ENCODE results near the gene GRM2. TPM values are rescaled to one million over a fixed set of nuclear protein-coding genes. Genes with fewer than 3 reads are reported as not detected.

Gene GRM2
- total and polyA plus RNA-seq, 10 of the 15 experiments (the other 5 are each of a cell fraction or from before 2014, with no cell fraction given) = 0.01 to 0.14 (median 0.06) TPM; not detected in 5

DNA sequence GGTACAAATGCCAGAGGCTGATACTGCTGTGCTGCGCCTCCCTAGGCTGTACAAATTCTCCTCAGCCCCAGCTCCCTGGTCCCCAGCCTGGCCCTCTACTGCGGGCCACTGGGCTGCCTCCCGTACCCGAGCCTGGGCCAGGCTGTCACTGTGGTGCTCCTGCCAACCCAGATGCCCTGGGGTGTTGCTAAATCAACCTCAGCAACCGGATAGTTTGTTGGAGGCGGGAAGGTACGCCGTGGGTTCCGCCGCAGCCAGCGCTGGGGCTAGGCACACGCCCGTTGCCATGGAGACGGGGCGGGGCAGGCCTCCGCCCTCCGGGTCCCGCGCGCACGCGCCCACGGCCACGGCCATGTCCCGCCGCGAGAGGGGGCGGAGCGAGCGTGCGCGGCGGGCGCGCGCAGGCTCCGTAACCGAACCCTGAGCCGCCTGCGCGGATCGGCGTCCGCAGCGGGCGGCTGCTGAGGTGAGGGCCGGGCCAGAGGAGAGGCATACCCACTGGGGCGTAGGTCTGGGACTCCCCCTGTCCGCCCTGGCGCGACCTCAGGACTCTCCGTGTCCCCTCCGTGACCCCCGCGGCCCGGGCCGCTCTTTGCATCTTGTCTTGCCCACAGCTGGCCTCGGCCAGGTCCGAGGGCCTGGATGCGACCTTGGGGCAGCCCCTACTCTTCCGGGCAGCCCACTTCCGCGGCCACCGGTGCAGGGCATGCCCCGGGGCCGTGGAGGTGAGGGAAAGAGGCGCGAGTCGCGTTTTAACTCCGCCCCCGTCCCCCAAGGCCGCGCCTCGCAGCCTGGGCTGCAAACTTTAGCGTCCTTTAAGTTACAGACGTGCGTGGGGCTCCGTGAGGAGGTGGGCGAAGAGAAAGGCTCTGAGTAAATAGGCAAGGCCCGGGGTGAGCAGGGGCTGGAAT lies 35.8 kb upstream of the GRM2 start, which contains the start of gene TEX264 (continued):
- no peak for TF ChIP-seq ZBTB11 (CRISPR knock-in tag; IDR thresholded peaks at IDR 0.05)
- TF ChIP-seq NR2C1 (IDR thresholded peaks at IDR 0.05) = 0 out of 2 replicates have a peak, but pooled peaks have one; percentile 34
- peak; percentile 92 for TF ChIP-seq NR2F1 (conservative IDR thresholded peaks at IDR 0.05)
- no peak for TF ChIP-seq RFX5 (IDR thresholded peaks at IDR 0.05; ENCODE audit: low read depth, low read length)
- TF ChIP-seq TCF3 (IDR thresholded peaks at IDR 0.05; ENCODE audit: borderline replicate concordance, insufficient read depth, low read depth, low read length) = 0 out of 2 replicates have a peak, but pooled peaks have one; percentile 54
- TF ChIP-seq, protein P1, sequence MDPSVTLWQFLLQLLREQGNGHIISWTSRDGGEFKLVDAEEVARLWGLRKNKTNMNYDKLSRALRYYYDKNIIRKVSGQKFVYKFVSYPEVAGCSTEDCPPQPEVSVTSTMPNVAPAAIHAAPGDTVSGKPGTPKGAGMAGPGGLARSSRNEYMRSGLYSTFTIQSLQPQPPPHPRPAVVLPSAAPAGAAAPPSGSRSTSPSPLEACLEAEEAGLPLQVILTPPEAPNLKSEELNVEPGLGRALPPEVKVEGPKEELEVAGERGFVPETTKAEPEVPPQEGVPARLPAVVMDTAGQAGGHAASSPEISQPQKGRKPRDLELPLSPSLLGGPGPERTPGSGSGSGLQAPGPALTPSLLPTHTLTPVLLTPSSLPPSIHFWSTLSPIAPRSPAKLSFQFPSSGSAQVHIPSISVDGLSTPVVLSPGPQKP (IDR thresholded peaks at IDR 0.05; ENCODE audit: low read depth, low read length) = peak; percentile 56; the same call in 1 of the 2 replicates
- TF ChIP-seq, protein P2, sequence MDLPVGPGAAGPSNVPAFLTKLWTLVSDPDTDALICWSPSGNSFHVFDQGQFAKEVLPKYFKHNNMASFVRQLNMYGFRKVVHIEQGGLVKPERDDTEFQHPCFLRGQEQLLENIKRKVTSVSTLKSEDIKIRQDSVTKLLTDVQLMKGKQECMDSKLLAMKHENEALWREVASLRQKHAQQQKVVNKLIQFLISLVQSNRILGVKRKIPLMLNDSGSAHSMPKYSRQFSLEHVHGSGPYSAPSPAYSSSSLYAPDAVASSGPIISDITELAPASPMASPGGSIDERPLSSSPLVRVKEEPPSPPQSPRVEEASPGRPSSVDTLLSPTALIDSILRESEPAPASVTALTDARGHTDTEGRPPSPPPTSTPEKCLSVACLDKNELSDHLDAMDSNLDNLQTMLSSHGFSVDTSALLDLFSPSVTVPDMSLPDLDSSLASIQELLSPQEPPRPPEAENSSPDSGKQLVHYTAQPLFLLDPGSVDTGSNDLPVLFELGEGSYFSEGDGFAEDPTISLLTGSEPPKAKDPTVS (IDR thresholded peaks at IDR 0.05; ENCODE audit: low read depth, low read length) = no peak
- no peak for TF ChIP-seq FOS (IDR thresholded peaks at IDR 0.05; ENCODE audit: borderline replicate concordance, extremely low read depth, insufficient read length)
- TF ChIP-seq DPF2 (IDR thresholded peaks at IDR 0.05) = peak; percentile 79
- TF ChIP-seq, protein P3, sequence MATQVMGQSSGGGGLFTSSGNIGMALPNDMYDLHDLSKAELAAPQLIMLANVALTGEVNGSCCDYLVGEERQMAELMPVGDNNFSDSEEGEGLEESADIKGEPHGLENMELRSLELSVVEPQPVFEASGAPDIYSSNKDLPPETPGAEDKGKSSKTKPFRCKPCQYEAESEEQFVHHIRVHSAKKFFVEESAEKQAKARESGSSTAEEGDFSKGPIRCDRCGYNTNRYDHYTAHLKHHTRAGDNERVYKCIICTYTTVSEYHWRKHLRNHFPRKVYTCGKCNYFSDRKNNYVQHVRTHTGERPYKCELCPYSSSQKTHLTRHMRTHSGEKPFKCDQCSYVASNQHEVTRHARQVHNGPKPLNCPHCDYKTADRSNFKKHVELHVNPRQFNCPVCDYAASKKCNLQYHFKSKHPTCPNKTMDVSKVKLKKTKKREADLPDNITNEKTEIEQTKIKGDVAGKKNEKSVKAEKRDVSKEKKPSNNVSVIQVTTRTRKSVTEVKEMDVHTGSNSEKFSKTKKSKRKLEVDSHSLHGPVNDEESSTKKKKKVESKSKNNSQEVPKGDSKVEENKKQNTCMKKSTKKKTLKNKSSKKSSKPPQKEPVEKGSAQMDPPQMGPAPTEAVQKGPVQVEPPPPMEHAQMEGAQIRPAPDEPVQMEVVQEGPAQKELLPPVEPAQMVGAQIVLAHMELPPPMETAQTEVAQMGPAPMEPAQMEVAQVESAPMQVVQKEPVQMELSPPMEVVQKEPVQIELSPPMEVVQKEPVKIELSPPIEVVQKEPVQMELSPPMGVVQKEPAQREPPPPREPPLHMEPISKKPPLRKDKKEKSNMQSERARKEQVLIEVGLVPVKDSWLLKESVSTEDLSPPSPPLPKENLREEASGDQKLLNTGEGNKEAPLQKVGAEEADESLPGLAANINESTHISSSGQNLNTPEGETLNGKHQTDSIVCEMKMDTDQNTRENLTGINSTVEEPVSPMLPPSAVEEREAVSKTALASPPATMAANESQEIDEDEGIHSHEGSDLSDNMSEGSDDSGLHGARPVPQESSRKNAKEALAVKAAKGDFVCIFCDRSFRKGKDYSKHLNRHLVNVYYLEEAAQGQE (IDR thresholded peaks at IDR 0.05; ENCODE audit: low read depth, low read length) = no peak
- TF ChIP-seq ZZZ3 (IDR thresholded peaks at IDR 0.05; ENCODE audit: control insufficient read depth, insufficient read length, low read depth) = no peak
- TF ChIP-seq GATAD2B (conservative IDR thresholded peaks at IDR 0.05; ENCODE audit: low read depth) = peak; percentile 81
- no peak for TF ChIP-seq HDAC2 (IDR thresholded peaks at IDR 0.05)
- TF ChIP-seq PML (IDR thresholded peaks at IDR 0.05; ENCODE audit: low read length) = peak; percentile 87; the same call in 1 of the 2 replicates
- no peak for TF ChIP-seq SMAD5 (IDR thresholded peaks at IDR 0.05; ENCODE audit: low read depth)
- TF ChIP-seq, protein P4, sequence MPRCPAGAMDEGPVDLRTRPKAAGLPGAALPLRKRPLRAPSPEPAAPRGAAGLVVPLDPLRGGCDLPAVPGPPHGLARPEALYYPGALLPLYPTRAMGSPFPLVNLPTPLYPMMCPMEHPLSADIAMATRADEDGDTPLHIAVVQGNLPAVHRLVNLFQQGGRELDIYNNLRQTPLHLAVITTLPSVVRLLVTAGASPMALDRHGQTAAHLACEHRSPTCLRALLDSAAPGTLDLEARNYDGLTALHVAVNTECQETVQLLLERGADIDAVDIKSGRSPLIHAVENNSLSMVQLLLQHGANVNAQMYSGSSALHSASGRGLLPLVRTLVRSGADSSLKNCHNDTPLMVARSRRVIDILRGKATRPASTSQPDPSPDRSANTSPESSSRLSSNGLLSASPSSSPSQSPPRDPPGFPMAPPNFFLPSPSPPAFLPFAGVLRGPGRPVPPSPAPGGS (IDR thresholded peaks at IDR 0.05; ENCODE audit: borderline replicate concordance, insufficient read depth, low read depth, low read length, poor library complexity, severe bottlenecking) = peak; percentile 16
- TF ChIP-seq MAX (IDR thresholded peaks at IDR 0.05; ENCODE audit: low read depth, low read length) = no peak
